ENCODE measurements around the gene PRTFDC1.

Gene PRTFDC1

DNA sequence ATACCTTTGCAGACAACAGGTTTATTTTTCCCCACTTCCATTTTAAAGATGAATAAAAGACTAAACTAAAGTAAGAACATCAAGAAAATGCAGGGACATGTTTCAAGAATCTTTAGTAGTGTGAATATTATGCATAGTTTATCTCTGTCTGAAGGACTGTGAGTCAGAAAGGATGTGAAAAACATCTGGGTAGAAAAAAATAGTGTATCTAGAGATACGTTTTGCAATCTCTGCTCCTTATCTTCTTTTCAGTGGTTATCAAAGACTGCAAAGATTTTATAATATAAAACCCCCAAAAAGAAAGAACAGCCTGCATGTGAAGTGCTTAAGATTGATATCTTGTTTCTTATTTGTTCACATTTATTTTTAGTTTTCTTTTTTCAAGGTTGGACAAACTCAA, 126.9 kb downstream of the PRTFDC1 start:
- Histone ChIP-seq H4K20me1 (ENCODE audit: insufficient read depth) (no peaks in the 10 kb centered on the region), H3K36me3 (ENCODE audit: insufficient read depth) (no peaks in the 10 kb centered on the region), H3K27me3 (ENCODE audit: insufficient read depth, low read depth) (no peaks in the 10 kb centered on the region), H2AFZ (ENCODE audit: low read depth) (no peak overlapping the region), H3K4me2 (no peak overlapping the region), H3K79me2 (ENCODE audit: insufficient read depth, low read depth) (no peaks in the 10 kb centered on the region), H3K4me1 (ENCODE audit: low read depth, poor library complexity, severe bottlenecking) (no peaks in the 10 kb centered on the region), H3K4me3 (IDR thresholded peaks at IDR 0.05; ENCODE audit: insufficient read depth, low read depth, low read length) (no peak overlapping the region), H3K27ac (no peak overlapping the region), H3K9ac (no peak overlapping the region)
- TF ChIP-seq CTCF (conservative IDR thresholded peaks at IDR 0.05; ENCODE audit: low read depth, low read length): no peak

- H3K9ac ChIP-seq: no peak overlapping the region
- H4K20me1 ChIP-seq (ENCODE audit: insufficient read depth): no peaks in the 10 kb centered on the region
- H3K79me2 ChIP-seq (ENCODE audit: insufficient read depth, low read depth): no peaks in the 10 kb centered on the region
- no peak overlapping the region for H3K4me2 ChIP-seq
- no peaks in the 10 kb centered on the region for H3K36me3 ChIP-seq (ENCODE audit: insufficient read depth)
- H3K27me3 ChIP-seq (ENCODE audit: insufficient read depth, low read depth): no peaks in the 10 kb centered on the region
- no peak overlapping the region for H2AFZ ChIP-seq (ENCODE audit: low read depth)
- H3K4me3 ChIP-seq (IDR thresholded peaks at IDR 0.05; ENCODE audit: insufficient read depth, low read depth, low read length): no peak overlapping the region
- H3K27ac ChIP-seq: no peak overlapping the region
- no peaks in the 10 kb centered on the region for H3K4me1 ChIP-seq (ENCODE audit: low read depth, poor library complexity, severe bottlenecking)
- no peak for TF ChIP-seq CTCF (conservative IDR thresholded peaks at IDR 0.05; ENCODE audit: low read depth, low read length)
Observed at GRCh38 chr10:24824536-24824935, 127.9 kb downstream of the PRTFDC1 start.

DNA sequence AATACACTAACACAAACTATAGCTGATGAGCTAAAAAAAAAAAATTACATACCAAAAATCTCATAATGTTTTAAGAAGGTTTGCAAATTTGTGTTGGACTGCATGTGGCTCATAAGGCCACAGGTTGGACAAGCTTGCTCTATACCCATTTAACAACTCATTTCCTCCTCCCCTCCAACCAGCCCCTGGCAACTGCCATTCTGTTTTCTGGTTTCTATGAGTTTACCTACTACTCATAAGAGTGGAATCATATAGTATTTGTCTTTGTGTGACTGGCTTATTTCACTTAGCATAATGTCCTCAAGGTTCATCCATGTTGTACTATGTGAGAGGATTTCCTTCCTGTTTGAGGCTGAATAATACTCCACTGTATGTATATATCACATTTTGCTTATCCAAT, 128.3 kb downstream of the PRTFDC1 start:
- no peak overlapping the region for H3K9ac ChIP-seq
- no peaks in the 10 kb centered on the region for H3K36me3 ChIP-seq (ENCODE audit: insufficient read depth)
- no peak overlapping the region for H3K4me2 ChIP-seq
- no peak overlapping the region for H2AFZ ChIP-seq (ENCODE audit: low read depth)
- no peaks in the 10 kb centered on the region for H3K79me2 ChIP-seq (ENCODE audit: insufficient read depth, low read depth)
- H4K20me1 ChIP-seq (ENCODE audit: insufficient read depth): no peaks in the 10 kb centered on the region
- H3K27me3 ChIP-seq (ENCODE audit: insufficient read depth, low read depth): no peaks in the 10 kb centered on the region
- H3K4me3 ChIP-seq (IDR thresholded peaks at IDR 0.05; ENCODE audit: insufficient read depth, low read depth, low read length): no peak overlapping the region
- TF ChIP-seq CTCF (conservative IDR thresholded peaks at IDR 0.05; ENCODE audit: low read depth, low read length): no peak
- H3K27ac ChIP-seq: no peak overlapping the region
- no peaks in the 10 kb centered on the region for H3K4me1 ChIP-seq (ENCODE audit: low read depth, poor library complexity, severe bottlenecking)

DNA sequence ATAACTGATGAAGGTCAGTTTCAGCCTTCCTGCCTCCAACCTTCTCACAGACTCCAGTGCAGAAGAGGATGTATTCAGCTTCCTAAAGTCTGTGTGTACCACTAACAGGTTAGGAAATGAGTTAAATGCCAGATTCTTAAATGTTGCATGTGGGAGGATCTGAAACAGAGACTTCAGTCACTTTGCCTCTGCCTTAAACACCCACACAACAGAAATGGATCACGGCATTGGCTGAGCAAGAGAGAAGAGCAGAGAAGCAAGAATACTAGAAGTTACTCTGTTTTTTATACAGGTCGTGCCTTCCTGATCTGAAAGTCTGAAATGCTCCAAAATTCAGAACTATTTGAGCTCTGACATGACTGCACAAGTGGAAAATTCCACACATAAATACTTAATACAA, 129.8 kb downstream of the PRTFDC1 start:
- H3K36me3 ChIP-seq (ENCODE audit: insufficient read depth): no peaks in the 10 kb centered on the region
- no peak overlapping the region for H2AFZ ChIP-seq (ENCODE audit: low read depth)

More for the DNA sequence above, 129.8 kb downstream of the PRTFDC1 start:
- no peak overlapping the region for H3K27ac ChIP-seq
- no peak overlapping the region for H3K4me3 ChIP-seq (IDR thresholded peaks at IDR 0.05; ENCODE audit: insufficient read depth, low read depth, low read length)
- H4K20me1 ChIP-seq (ENCODE audit: insufficient read depth): no peaks in the 10 kb centered on the region
- no peaks in the 10 kb centered on the region for H3K4me1 ChIP-seq (ENCODE audit: low read depth, poor library complexity, severe bottlenecking)
- TF ChIP-seq CTCF (conservative IDR thresholded peaks at IDR 0.05; ENCODE audit: low read depth, low read length): no peak
- no peak overlapping the region for H3K9ac ChIP-seq
- H3K4me2 ChIP-seq: no peak overlapping the region
- no peaks in the 10 kb centered on the region for H3K27me3 ChIP-seq (ENCODE audit: insufficient read depth, low read depth)
- H3K79me2 ChIP-seq (ENCODE audit: insufficient read depth, low read depth): no peaks in the 10 kb centered on the region

All from KMS-11 (cell line).